Measurements from ENCODE around the gene MMP25.

The MMP25 gene

GRCh38 chr16:3017344-3017743 is 29.0 kb upstream of the MMP25 start:
- no peak for DNase-seq

GRCh38 chr16:3017794-3018506 is 28.4 kb upstream of the MMP25 start, which contains the start of gene CLDN6:
Gene CLDN6 (minus strand): TSS chr16:3018183. CDS start chr16:3016021, 2,162 bp downstream.
- DNase-seq = peak; percentile 43 to 55

- DNase-seq = no peak
Measured at GRCh38 chr16:3019594-3020246, 26.6 kb upstream of the MMP25 start.

DNA sequence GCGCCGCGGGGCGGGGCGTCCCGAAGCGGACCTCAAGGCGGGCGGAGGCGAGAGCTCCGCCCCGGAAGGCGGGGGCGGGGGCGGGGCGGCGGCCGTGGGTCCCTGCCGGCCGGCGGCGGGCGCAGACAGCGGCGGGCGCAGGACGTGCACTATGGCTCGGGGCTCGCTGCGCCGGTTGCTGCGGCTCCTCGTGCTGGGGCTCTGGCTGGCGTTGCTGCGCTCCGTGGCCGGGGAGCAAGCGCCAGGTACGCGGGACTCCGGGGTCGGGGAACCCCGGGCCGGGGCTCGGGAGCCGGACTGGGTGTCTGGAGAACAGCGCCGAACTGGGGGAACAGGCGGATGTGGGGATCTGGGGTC is 26.1 kb upstream of the MMP25 start, which contains the start of gene TNFRSF12A:
Gene TNFRSF12A, plus strand, starts transcription at position 122 of the 357 bp plus-strand sequence. Its CDS starts 30 bp downstream, at position 152.
- peak; percentile 74 to 76 for DNase-seq

- DNase-seq = peak; percentile 51 to 62
Measured at GRCh38 chr16:3020604-3021448, 25.5 kb upstream of the MMP25 start.

GRCh38 chr16:3021449-3022207 is 24.7 kb upstream of the MMP25 start:
- peak; percentile 87 to 90 for DNase-seq

GRCh38 chr16:3022208-3022683 is 24.1 kb upstream of the MMP25 start:
- DNase-seq = peak; percentile 93 to 95

DNA sequence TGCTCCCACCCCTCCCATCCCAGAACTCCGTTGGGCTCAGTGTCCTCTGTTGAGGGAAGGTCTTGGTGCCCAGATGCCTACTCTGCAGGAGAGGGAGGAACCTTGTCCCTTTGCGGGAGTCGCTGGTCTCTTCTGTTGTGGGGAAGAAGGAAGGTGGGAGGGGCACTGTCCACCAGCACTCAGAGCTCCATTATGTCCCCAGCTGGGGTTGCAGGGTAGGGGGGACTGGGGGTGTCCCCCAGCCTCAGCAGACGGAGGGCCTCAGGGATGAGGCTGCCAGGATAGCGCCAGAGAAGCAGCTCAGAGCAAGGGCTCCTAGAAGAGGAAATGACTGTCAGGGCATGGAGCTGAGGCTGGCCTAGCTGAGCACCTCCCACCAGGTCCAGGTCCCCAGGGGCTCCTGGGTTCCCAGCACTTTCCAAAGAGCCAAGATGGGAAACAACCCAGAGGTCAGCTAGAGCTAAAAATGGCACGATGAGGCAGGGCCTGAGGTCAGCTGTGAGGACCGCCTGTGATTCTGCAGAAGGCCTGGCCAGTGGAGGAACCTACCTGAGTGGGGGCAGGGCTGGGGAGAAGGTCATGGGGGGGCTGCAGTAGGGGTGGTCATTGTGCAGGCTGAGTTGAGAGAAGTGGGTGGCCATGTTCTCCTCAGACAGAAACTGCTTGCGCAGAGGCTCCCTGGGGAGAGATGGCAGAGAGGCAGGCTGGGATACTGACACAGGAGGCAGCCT is 23.5 kb upstream of the MMP25 start:
- peak in 1 of 2 experiments; percentile 39 for DNase-seq

DNA sequence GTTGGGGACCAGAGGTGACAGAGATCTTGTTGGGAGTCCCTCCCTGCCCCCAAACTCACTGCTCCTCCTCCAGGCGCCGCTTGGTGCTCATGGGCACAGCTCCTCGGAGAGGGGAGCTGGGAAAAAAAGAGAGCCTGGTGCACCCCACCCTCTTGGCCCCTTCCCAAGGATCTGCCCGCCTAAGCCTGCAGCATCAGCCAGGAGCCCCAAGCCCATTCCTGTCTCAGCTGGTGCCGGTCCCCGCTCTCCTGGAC is 23.0 kb upstream of the MMP25 start:
- DNase-seq = peak in 1 of 2 experiments; percentile 50

DNA sequence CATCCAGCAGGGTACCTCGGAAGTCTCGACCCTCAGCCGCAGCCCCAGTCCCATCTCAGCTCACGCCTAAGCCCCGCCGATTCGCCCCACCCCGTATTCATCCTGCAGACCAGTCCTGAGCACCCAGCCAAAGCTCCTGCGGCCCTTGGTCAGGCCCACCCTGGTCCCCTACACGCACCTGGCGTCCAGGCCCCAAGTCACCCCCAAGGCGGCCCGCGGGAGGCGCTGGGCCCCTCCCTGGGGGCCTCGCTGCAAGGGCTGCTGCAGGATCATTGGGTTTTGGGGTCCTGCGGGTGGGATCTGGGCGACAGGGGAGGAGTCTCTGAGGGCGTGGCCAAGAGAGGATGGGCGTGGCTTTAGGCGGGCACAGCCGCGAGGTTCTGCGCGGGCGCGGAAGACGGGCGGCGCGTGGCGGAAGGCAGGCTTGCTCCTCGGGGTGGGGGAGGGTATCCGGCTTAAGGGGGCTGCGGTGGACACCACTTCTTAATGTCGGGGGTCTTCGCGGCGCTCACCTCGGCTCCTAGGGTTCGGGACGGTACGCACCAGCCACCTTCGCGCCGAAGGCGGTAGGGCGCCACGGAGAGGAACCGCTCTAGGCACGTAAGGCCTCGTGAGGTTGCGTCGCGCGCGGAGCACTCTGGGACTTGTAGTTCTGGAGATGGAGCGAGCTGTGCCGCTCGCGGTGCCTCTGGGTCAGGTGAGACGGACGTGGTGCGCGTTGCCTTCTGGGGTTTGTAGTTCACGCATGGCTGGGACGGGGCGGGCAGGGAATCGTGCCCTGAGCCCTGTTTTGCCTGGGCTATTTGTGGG is 22.5 kb upstream of the MMP25 start, which contains the start of the genes HCFC1R1 and THOC6:
Gene HCFC1R1, minus strand, starts transcription at position 274 of the 810 bp plus-strand sequence. Its CDS starts 1 bp downstream, at position 273.
Gene THOC6, plus strand, starts transcription at position 367 of the 810 bp plus-strand sequence. Its CDS starts 292 bp downstream, at position 659.
- peak; percentile 97 to 98 for DNase-seq

DNA sequence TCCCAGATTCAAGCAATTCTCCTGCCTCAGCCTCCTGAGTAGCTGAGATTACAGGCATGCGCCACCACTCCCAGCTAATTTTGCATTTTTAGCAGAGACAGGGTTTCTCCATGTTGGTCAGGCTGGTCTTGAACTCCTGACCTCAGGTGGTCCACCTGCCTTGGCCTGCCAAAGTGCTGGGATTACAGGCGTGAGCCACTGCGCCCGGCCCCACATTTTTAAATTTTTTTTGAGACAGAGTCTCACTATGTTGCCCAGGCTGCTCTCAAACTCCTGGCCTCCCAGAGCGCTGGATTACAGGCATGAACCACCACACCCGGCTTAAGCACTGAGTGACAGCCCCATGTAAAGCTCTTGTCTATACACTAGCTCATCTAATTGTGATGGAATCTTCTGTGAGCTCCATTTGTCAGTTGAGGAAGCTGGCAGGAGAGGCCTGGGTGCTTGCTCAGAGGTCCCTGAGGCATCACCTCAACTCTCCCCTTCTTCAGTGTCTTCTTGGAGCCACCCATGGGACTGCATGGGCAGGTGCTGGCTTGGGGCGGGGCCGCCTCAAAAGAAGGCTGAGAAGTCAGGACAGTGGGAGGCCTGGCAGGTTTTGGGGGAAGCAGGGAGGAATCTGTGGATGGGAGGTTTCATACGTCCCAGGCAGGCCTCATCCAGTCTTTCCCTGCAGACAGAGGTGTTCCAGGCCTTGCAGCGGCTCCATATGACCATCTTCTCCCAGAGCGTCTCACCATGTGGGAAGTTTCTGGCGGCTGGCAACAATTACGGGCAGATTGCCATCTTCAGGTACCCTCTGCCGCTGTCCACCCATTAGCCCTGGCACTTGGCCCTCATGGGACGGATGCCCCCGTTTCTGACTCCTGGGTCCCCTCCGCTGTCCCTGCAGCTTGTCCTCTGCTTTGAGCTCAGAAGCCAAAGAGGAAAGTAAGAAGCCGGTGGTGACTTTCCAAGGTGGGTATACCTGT is 21.0 kb upstream of the MMP25 start:
- no peak for DNase-seq

DNA sequence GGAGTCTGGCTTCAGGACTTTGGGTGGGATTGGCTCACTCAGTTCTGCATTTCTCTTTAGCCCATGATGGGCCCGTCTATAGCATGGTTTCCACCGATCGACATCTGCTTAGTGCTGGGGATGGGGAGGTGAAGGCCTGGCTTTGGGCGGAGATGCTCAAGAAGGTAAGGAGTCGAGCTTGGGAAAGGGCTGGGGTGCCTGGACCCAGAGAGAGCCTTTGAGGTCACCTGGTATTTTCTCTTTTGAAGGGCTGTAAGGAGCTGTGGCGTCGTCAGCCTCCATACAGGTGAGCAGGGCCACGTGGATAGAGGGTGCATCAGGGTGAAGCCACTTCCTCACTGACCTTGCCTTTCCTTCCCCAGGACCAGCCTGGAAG is 20.4 kb upstream of the MMP25 start:
- DNase-seq = no peak

GRCh38 chr16:3026609-3027488 is 19.5 kb upstream of the MMP25 start:
- no peak for DNase-seq

DNA sequence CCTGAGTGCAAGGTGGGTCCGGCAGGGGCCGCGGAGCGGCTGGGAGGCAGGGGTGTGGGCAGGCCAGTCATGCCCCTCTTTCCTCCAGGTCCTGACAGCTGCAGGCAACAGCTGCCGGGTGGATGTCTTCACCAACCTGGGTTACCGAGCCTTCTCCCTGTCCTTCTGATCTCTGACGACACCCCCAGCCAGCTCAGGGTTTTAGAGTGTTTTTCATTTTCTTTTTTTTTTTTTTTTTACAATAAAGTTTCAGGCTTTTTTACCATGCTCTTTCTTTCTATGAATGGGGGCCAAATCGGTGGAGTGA is 18.9 kb upstream of the MMP25 start:
- DNase-seq = no peak

DNA sequence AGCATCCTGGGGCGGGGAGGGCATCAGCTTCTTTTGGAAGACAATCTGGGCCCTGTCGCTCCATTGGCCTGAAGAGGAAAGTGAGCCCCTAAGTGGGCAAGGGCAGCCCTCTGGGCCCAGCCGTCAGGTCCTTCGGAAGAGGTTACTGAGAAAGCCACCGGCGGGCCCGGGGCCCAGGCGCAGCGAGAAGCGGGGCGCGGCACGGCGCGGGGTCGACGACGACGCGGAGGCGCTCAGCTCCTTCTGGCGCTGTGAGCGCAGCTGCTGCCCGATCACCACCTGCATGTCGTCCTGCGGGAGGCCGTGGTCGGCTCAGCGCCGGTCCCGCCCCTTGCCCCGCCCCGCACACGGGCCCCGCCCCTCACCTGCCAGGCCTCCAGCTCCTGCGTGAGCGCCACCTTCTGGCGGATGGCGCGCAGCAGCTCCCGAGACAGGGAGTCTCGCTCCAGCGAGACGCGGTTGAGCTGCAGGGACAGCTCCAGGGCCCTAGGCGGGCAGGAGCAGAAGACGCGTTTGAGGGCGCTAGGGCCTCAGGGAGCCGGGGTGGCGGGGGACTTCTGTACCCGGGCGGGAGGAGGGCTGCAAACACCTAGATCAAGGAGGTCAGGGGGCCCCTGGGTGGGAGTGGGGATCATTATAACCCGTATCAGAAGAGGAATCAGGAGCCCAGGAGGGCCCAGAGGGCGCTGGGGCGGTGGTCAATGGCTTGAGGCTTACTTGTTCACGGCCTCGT is 18.2 kb upstream of the MMP25 start:
- DNase-seq = peak; percentile 91 to 92

DNA sequence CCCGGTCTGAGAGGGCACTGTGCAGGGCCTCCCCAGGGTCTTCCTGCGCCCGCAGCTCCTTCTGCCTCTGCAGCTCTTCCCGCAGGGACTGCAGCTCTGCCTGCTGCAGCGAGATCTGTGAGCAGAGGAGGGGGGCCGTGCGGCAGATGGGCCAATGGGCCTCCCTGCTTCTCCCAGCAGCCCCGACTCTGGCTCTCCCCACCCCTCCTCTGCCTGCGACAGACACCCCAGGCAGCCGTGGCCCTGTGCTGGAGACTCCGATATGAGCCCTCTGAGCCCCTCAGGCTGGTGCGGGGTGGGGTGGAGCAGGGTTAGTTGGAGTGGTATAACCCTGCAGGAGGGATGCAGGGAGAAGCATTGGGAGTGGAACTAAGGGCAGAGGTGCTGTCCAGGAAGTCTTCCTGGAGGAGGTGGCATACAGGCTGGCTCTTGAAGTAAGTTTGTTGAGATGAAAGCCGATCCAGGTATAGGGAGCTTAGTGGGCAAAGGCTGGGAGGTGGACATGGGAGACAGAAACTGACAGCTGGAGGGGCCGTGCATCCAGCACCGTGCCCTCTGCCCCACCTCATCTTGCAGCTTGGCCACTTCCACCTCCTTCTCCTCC is 17.5 kb upstream of the MMP25 start:
- no peak for DNase-seq

DNA sequence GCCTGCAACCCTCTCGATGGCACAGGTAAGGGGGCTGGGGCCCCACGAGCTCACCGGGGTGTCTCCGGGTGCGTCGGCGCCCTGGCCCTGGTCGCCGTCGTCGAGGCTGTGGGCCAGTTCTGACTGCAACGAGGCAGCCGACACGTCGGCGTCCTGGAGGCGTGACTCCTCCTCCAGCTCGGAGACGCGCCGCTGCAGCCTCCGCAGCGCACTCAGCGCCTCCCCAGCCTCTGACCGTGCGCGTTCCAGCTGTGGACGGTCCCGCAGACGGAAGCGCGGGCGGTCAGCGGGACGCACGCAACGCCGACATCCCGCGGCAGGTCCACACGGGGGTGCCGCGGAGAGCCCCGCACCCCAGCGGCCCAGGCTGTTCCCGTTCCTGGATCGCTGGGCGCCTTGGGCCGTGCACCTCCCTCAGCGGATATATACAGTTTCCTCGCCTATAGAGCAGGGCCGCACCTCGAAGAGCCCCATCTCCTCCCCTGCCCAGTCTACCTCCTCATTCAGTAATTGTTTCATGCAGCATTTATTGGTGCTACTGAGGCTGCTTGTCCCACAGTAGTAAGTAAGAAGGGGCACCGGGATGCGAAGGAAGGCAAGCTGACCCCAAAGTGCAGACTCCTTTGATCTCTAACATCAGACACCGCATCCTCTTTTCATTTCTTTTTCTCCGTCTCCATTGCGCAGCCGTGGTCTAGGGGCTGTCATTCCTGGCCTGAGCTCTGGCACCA is 16.7 kb upstream of the MMP25 start:
- peak; percentile 66 to 72 for DNase-seq
